PC-3 (cell line): ENCODE data around the gene PRRX1. TPM values are rescaled to one million over a fixed set of nuclear protein-coding genes. Genes with fewer than 3 reads are reported as not detected.

Experiments
- ATAC-seq: fragments of 200-7000 bp; cut with Tn5 transposase; 2 replicates; pipeline ENCODE4 v1.9.1; 2020; ENCODE audit warnings: mild to moderate bottlenecking, moderate library complexity
- BruUV-seq: library from RNA; stranded (reverse); fragments of 400-500 nt; replicated peaks from 2 replicates; lab custom pipeline; 2021; lab: Mats Ljungman, UMichigan
- CTCF ChIA-PET: fragments of 300-600 bp; sonication (Branson Sonifier 250); formaldehyde crosslinking; loops from one replicate; lab custom pipeline; 2022; ENCODE audit warnings: antibody characterized with exemption; lab: Charles Lee
- POLR2A ChIA-PET: fragments of 300-600 bp; sonication (Branson Sonifier 250); formaldehyde crosslinking; loops from one replicate; lab custom pipeline; 2022; ENCODE audit warnings: antibody characterized with exemption; ENCODE audit not compliant: unreplicated experiment; lab: Charles Lee
- DNase-seq: peaks from one replicate; pipeline ENCODE4 v3.0.0-alpha.2; 2015
- H2AFZ ChIP-seq: fragments of 300-600 bp; sonication (generic); 2 replicates; pipeline ENCODE4 v1.6.0; 2016; ENCODE audit warnings: antibody characterized with exemption, low read length
- H3F3A ChIP-seq: fragments of 300-600 bp; sonication (generic); one replicate; pipeline ENCODE4 v1.6.0; 2017; ENCODE audit warnings: antibody characterized with exemption, low read length, control low read depth, mild to moderate bottlenecking; ENCODE audit not compliant: unreplicated experiment
- H3K27ac ChIP-seq: fragments of 300-600 bp; sonication (generic); 2 replicates; pipeline ENCODE4 v1.5.1; 2016; ENCODE audit warnings: mild to moderate bottlenecking, low read length
- H3K27me3 ChIP-seq: fragments of 300-600 bp; sonication (generic); 2 replicates; pipeline ENCODE4 v1.6.1; 2016; ENCODE audit warnings: low read length, mixed read lengths
- H3K36me3 ChIP-seq: fragments of 300-600 bp; sonication (generic); 2 replicates; pipeline ENCODE4 v1.6.1; 2016; ENCODE audit warnings: low read depth, mixed run types, low read length, mixed read lengths
- H3K4me1 ChIP-seq: fragments of 300-600 bp; sonication (generic); 2 replicates; pipeline ENCODE4 v1.5.1; 2016; ENCODE audit warnings: low read length; ENCODE audit not compliant: insufficient read depth
- H3K4me2 ChIP-seq: fragments of 300-600 bp; sonication (generic); 2 replicates; pipeline ENCODE4 v1.6.0; 2016; ENCODE audit warnings: low read length
- H3K4me3 ChIP-seq: fragments of 300-600 bp; sonication (generic); 2 replicates; pipeline ENCODE4 v1.5.1; 2016; ENCODE audit warnings: mild to moderate bottlenecking, low read length, mixed read lengths
- H3K79me2 ChIP-seq: fragments of 300-600 bp; sonication (generic); 2 replicates; pipeline ENCODE4 v1.6.1; 2017; ENCODE audit warnings: low read length, mixed read lengths
- H3K9ac ChIP-seq: fragments of 300-600 bp; sonication (generic); 2 replicates; pipeline ENCODE4 v1.6.0; 2016; ENCODE audit warnings: mild to moderate bottlenecking, low read length
- H3K9me2 ChIP-seq: fragments of 300-600 bp; sonication (generic); replicated peaks from 2 replicates; pipeline ENCODE4 v1.6.1; 2016; ENCODE audit warnings: mixed run types, low read length, mixed read lengths
- H3K9me3 ChIP-seq: fragments of 300-600 bp; sonication (generic); 2 replicates; pipeline ENCODE4 v1.6.1; 2016; ENCODE audit warnings: low read length, mixed read lengths
- H4K20me1 ChIP-seq: fragments of 300-600 bp; sonication (generic); 2 replicates; pipeline ENCODE4 v1.6.1; 2016; ENCODE audit warnings: low read length, mixed read lengths
- EZH2 ChIP-seq: fragments of 300-600 bp; sonication (generic); IDR thresholded peaks from one replicate; pipeline ENCODE4 v1.6.1; 2017; ENCODE audit warnings: antibody characterized with exemption, mild to moderate bottlenecking, low read length; ENCODE audit not compliant: unreplicated experiment
- EZH2phosphoT487 ChIP-seq: fragments of 300-600 bp; sonication (generic); IDR thresholded peaks from 2 replicates; pipeline ENCODE4 v1.6.1; 2018; ENCODE audit warnings: mild to moderate bottlenecking, antibody characterized with exemption, low read length, borderline replicate concordance
- intact Hi-C: fragments of 100-400 bp; cut with micrococcal nuclease; formaldehyde crosslinking; loops from 2 replicates; pipeline ENCODE4 v1.9.0; 2023
- total RNA-seq: library from RNA; depleted of rRNA; stranded (reverse); fragments of >200 nt; gene quantifications from 2 replicates; pipeline ENCODE4 v1.2.3, GENCODE V29; 2014
- TF ChIP-seq, protein P1 (sequence below): fragments of 300-600 bp; sonication (generic); conservative IDR thresholded peaks from 2 replicates; pipeline ENCODE4 v1.5.1; 2017; ENCODE audit warnings: antibody characterized with exemption, low read depth, mild to moderate bottlenecking, low read length

The PRRX1 gene
- total RNA-seq, 1 experiment from 2014 or later: not detected

DNA sequence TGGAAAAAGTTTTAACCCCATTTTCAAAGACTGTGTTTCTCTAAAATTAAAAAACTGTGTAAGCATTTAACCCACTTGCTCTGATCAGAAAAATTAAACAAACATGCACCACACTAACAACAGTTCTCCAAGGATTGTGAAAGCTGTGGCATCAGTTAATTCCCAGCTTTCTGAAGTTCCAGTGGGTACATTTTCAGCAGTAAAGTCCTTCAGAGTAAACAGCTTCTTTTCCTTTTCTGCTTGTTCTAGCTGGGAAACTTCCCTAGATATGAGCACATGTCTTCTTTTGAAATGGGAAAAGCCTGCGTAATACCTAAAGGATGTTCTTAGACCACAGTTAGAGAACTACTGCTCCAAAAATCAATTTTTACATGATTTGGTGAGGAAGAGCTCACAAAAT lies 11.1 kb downstream of the PRRX1 start:
- ATAC-seq (no peak), DNase-seq (no peak)
- Histone ChIP-seq H3K9me2 (no peaks in the 10 kb centered on the region), H3K4me2 (no peak overlapping the region), H3F3A (no peaks in the 10 kb centered on the region), H4K20me1 (no peaks in the 10 kb centered on the region), H3K79me2 (no peaks in the 10 kb centered on the region), H3K9me3 (no peaks in the 10 kb centered on the region), H3K27me3 (peaks cover 40% of the 10 kb centered on the region), H3K36me3 (no peaks in the 10 kb centered on the region), H3K4me1 (no peaks in the 10 kb centered on the region), H2AFZ (no peak overlapping the region), H3K9ac (no peak overlapping the region), H3K27ac (no peak overlapping the region), H3K4me3 (no peak overlapping the region)
- no TSS peak for BruUV-seq
- TF ChIP-seq EZH2 (no peak), EZH2phosphoT487 (no peak)
- TF ChIP-seq, protein P1, sequence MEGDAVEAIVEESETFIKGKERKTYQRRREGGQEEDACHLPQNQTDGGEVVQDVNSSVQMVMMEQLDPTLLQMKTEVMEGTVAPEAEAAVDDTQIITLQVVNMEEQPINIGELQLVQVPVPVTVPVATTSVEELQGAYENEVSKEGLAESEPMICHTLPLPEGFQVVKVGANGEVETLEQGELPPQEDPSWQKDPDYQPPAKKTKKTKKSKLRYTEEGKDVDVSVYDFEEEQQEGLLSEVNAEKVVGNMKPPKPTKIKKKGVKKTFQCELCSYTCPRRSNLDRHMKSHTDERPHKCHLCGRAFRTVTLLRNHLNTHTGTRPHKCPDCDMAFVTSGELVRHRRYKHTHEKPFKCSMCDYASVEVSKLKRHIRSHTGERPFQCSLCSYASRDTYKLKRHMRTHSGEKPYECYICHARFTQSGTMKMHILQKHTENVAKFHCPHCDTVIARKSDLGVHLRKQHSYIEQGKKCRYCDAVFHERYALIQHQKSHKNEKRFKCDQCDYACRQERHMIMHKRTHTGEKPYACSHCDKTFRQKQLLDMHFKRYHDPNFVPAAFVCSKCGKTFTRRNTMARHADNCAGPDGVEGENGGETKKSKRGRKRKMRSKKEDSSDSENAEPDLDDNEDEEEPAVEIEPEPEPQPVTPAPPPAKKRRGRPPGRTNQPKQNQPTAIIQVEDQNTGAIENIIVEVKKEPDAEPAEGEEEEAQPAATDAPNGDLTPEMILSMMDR: no peak
- ChIA-PET POLR2A (no interaction called here), CTCF (no interaction called here)
- intact Hi-C loops: no loop called here

DNA sequence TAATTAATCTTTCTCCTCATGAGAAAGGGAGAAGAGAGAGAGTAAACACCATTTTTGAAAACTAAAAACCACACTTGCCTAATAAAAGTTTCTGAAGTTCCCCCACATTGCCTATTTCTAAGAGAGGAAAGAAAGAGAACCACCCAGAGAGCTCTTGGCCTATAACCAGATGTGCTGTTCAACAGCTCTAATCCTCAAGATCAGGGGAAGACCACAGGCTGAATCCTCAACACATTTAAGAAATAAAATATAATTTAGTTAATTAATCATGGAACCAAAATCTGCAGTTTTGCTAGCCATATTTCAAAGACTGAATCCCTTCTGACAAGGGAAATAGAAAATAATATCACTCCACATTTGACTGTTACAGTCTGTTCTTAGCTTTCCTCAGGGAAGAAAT lies 11.9 kb downstream of the PRRX1 start:
- ATAC-seq (no peak), DNase-seq (no peak)
- Histone ChIP-seq H3K9ac (no peak overlapping the region), H4K20me1 (no peaks in the 10 kb centered on the region), H3K4me1 (no peaks in the 10 kb centered on the region), H3K4me3 (no peak overlapping the region), H2AFZ (no peak overlapping the region), H3K27ac (no peak overlapping the region), H3F3A (no peaks in the 10 kb centered on the region), H3K27me3 (peaks cover 31% of the 10 kb centered on the region), H3K36me3 (no peaks in the 10 kb centered on the region), H3K79me2 (no peaks in the 10 kb centered on the region), H3K9me2 (no peaks in the 10 kb centered on the region), H3K9me3 (no peaks in the 10 kb centered on the region), H3K4me2 (no peak overlapping the region)
- no peak for TF ChIP-seq EZH2phosphoT487
- no peak for TF ChIP-seq EZH2
- ChIA-PET POLR2A (no interaction called here), CTCF (no interaction called here)
- intact Hi-C loops: no loop called here
- BruUV-seq: no TSS peak

DNA sequence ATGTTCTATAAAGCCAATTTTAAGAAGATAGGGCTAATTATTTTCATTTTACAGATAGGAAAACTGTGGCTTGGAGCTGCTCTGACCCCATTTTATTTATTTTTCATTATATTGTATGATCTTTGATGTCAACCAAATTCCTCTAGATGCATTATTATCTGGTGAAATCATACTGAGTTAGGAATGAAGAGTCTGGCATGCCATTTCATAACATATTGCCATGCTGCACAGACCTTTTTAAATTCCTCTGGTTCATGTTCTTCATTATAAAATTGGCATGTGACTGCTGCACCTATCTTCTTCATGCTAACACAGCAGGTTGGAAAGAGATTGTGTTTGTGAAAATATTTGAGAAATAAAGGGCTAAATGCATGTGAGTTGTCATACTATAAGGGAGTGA lies 12.7 kb downstream of the PRRX1 start:
- no peak overlapping the region for H3K4me2 ChIP-seq
- H3K4me1 ChIP-seq: no peaks in the 10 kb centered on the region
- no peak overlapping the region for H3K9ac ChIP-seq
- CTCF ChIA-PET: no interaction called here
- no peaks in the 10 kb centered on the region for H3F3A ChIP-seq
- no peak overlapping the region for H2AFZ ChIP-seq
- no peak overlapping the region for H3K27ac ChIP-seq
- TF ChIP-seq, protein P1: no peak
- TF ChIP-seq EZH2phosphoT487 (no peak), EZH2 (no peak)
- POLR2A ChIA-PET: no interaction called here
- no peak overlapping the region for H3K4me3 ChIP-seq
- H3K27me3 ChIP-seq: peaks cover 23% of the 10 kb centered on the region
- intact Hi-C loops: no loop called here
- ATAC-seq (no peak), DNase-seq (no peak)
- no peaks in the 10 kb centered on the region for H3K79me2 ChIP-seq
- H3K9me3 ChIP-seq: no peaks in the 10 kb centered on the region
- H3K9me2 ChIP-seq: no peaks in the 10 kb centered on the region
- BruUV-seq: no TSS peak
- H3K36me3 ChIP-seq: no peaks in the 10 kb centered on the region
- H4K20me1 ChIP-seq: no peaks in the 10 kb centered on the region
